Measurements from ENCODE around the gene PPP1R15B. TPM values are rescaled to one million over a fixed set of nuclear protein-coding genes. Genes with fewer than 3 reads are reported as not detected.

PPP1R15B gene
- total and polyA plus RNA-seq, 8 donors = 31.8 to 53.0 (median 39.3) TPM

GRCh38 chr1:204418174-204419063, 6.8 kb upstream of the PPP1R15B start:
- no peaks in the 10 kb centered on the region for H3K27me3 ChIP-seq
- ATAC-seq (no peak), DNase-seq (no peak)

GRCh38 chr1:204417074-204417997, 5.7 kb upstream of the PPP1R15B start:
- Histone ChIP-seq H3K27me3 (no peaks in the 10 kb centered on the region), H3K27ac (peak overlapping the region; percentile 79 to 83), H3K9me3 (no peaks in the 10 kb centered on the region), H3K4me3 (no peak overlapping the region), H3K4me1 (peaks cover 4 to 52% of the 10 kb centered on the region in 2 donors), H3K36me3 (peaks cover 0 to 7% of the 10 kb centered on the region in 2 donors)
- ATAC-seq (peak; percentile 81), DNase-seq (peak in 2 of 4 donors; percentile 44 to 77)
- intact Hi-C loops (cut with DNase I) = no loop called here
- no peak for TF ChIP-seq CTCF (IDR thresholded peaks at IDR 0.05)

More at GRCh38 chr1:204418174-204419063, 6.8 kb upstream of the PPP1R15B start:
- Histone ChIP-seq H3K4me1 (peaks cover 4 to 41% of the 10 kb centered on the region in 2 donors), H3K9me3 (no peaks in the 10 kb centered on the region), H3K27ac (peak overlapping the region; percentile 79 to 83), H3K4me3 (no peak overlapping the region), H3K36me3 (peaks cover 0 to 7% of the 10 kb centered on the region in 2 donors)
- intact Hi-C loops (cut with DNase I) = no loop called here
- no peak for TF ChIP-seq CTCF (IDR thresholded peaks at IDR 0.05)

- TF ChIP-seq CTCF (IDR thresholded peaks at IDR 0.05) = no peak
- H3K9me3 ChIP-seq = no peaks in the 10 kb centered on the region
- no peak overlapping the region for H3K4me3 ChIP-seq
- peak overlapping the region; percentile 79 to 83 for H3K27ac ChIP-seq
- ATAC-seq (no peak), DNase-seq (no peak)
- H3K4me1 ChIP-seq = peaks cover 4 to 54% of the 10 kb centered on the region in 2 donors
- peaks cover 0 to 4% of the 10 kb centered on the region in 2 donors for H3K36me3 ChIP-seq
- intact Hi-C loops (cut with DNase I) = no loop called here
- H3K27me3 ChIP-seq = no peaks in the 10 kb centered on the region
Observed at GRCh38 chr1:204416589-204417073, 5.0 kb upstream of the PPP1R15B start.

GRCh38 chr1:204415351-204415750, 3.7 kb upstream of the PPP1R15B start:
- no peak overlapping the region for H3K27ac ChIP-seq
- intact Hi-C loops (cut with DNase I) = no loop called here
- TF ChIP-seq CTCF (IDR thresholded peaks at IDR 0.05) = no peak
- H3K9me3 ChIP-seq = no peaks in the 10 kb centered on the region
- no peak overlapping the region for H3K4me3 ChIP-seq
- no peaks in the 10 kb centered on the region for H3K27me3 ChIP-seq
- ATAC-seq (no peak), DNase-seq (no peak)
- peaks cover 4 to 54% of the 10 kb centered on the region in 2 donors for H3K4me1 ChIP-seq
- H3K36me3 ChIP-seq = no peaks in the 10 kb centered on the region
